Frontal cortex (tissue), 4 donors: ENCODE results near the gene OSBPL2. TPM values are rescaled to one million over a fixed set of nuclear protein-coding genes. Genes with fewer than 3 reads are reported as not detected.
A peak's percentile ranks its signal among the peaks of the same experiment; 100 is the strongest.

ENCODE experiments used
- DNase-seq, 2 donors: peaks; one replicate each; pipeline ENCODE4 v3.0.0; 2012; ENCODE audit warnings: low spot score in 2 of 2
- FAIRE-seq: peaks from 2 replicates; lab custom pipeline; 2012; peaks lifted over from hg19 to GRCh38; lab: Jason Lieb, UNC
- total RNA-seq: library from RNA; depleted of rRNA; stranded (reverse); fragments of >200 nt; gene quantifications from one replicate; pipeline ENCODE4 v1.2.3, GENCODE V29; 2014
- donor health status: control.
- donor health status: control.
- donor health status: control.

The OSBPL2 gene
- total RNA-seq, result 42.4 TPM

GRCh38 chr20:62237801-62238568 lies at the start of gene OSBPL2:
Gene OSBPL2 (plus strand): TSS chr20:62238521. CDS start chr20:62256185, 17,664 bp downstream.
- DNase-seq, result peak; percentile 100
- FAIRE-seq, result peak; percentile 42

GRCh38 chr20:62190639-62191411 lies 47.5 kb upstream of the OSBPL2 start:
- FAIRE-seq (no peak), DNase-seq (no peak)

GRCh38 chr20:62191781-62192559 lies 46.4 kb upstream of the OSBPL2 start:
- no peak for DNase-seq

GRCh38 chr20:62192635-62193034 lies 45.7 kb upstream of the OSBPL2 start:
- DNase-seq (no peak), FAIRE-seq (no peak)

More at GRCh38 chr20:62191781-62192559, 46.4 kb upstream of the OSBPL2 start:
- no peak for FAIRE-seq

GRCh38 chr20:62193079-62194025 lies 45.0 kb upstream of the OSBPL2 start:
- DNase-seq (no peak), FAIRE-seq (no peak)

- no peak for FAIRE-seq
Measured at GRCh38 chr20:62195075-62195405, 43.3 kb upstream of the OSBPL2 start.

GRCh38 chr20:62195736-62196135 lies 42.6 kb upstream of the OSBPL2 start:
- DNase-seq (no peak), FAIRE-seq (no peak)

More at GRCh38 chr20:62195075-62195405, 43.3 kb upstream of the OSBPL2 start:
- no peak for DNase-seq

- FAIRE-seq (no peak), DNase-seq (no peak)
Measured at GRCh38 chr20:62196286-62196685, 42.0 kb upstream of the OSBPL2 start.

- FAIRE-seq (no peak), DNase-seq (no peak)
Measured at GRCh38 chr20:62197311-62197710, 41.0 kb upstream of the OSBPL2 start.

- FAIRE-seq (no peak), DNase-seq (no peak)
Measured at GRCh38 chr20:62197801-62198200, 40.5 kb upstream of the OSBPL2 start.

- DNase-seq, result no peak
- FAIRE-seq, result no peak
Measured at GRCh38 chr20:62198496-62198895, 39.8 kb upstream of the OSBPL2 start.

GRCh38 chr20:62198931-62199330 lies 39.4 kb upstream of the OSBPL2 start:
- DNase-seq (no peak), FAIRE-seq (no peak)

- FAIRE-seq (no peak), DNase-seq (no peak)
Measured at GRCh38 chr20:62200491-62201172, 37.7 kb upstream of the OSBPL2 start.

GRCh38 chr20:62201173-62202082 lies 36.9 kb upstream of the OSBPL2 start:
- FAIRE-seq, result no peak

GRCh38 chr20:62202083-62202395 lies 36.3 kb upstream of the OSBPL2 start:
- DNase-seq (no peak), FAIRE-seq (no peak)

More at GRCh38 chr20:62201173-62202082, 36.9 kb upstream of the OSBPL2 start:
- DNase-seq, result no peak

GRCh38 chr20:62202676-62203377 lies 35.5 kb upstream of the OSBPL2 start:
- no peak for FAIRE-seq
- no peak for DNase-seq

- no peak for FAIRE-seq
- no peak for DNase-seq
Measured at GRCh38 chr20:62203378-62204030, 34.8 kb upstream of the OSBPL2 start.
